Measurements from ENCODE around the gene KLF16.

KLF16 gene

GRCh38 chr19:1841209-1841924 lies 22.0 kb downstream of the KLF16 start:
- POLR2A ChIA-PET, result no interaction called here
- DNase-seq (ENCODE audit: extremely low spot score), result no peak
- CTCF ChIA-PET, result interaction anchor here (1.0 kb wide), 1 partner anchor 15 kb away, joined by 5 read pairs; no protein-coding TSS in a partner anchor

GRCh38 chr19:1840541-1841115 lies 22.8 kb downstream of the KLF16 start:
- TF ChIP-seq FOXM1 (IDR thresholded peaks at IDR 0.05; ENCODE audit: borderline replicate concordance), result no peak
- no peak for TF ChIP-seq TARDBP (IDR thresholded peaks at IDR 0.05)
- TF ChIP-seq LEF1 (IDR thresholded peaks at IDR 0.05; ENCODE audit: borderline replicate concordance), result no peak
- TF ChIP-seq L3MBTL2 (conservative IDR thresholded peaks at IDR 0.05), result no peak
- TF ChIP-seq SP1 (IDR thresholded peaks at IDR 0.05), result no peak
- no peak for TF ChIP-seq ARNT (IDR thresholded peaks at IDR 0.05)
- no peak for TF ChIP-seq FOXK2 (IDR thresholded peaks at IDR 0.05)
- TF ChIP-seq NFRKB (IDR thresholded peaks at IDR 0.05), result no peak
- no peak for TF ChIP-seq BHLHE40 (IDR thresholded peaks at IDR 0.05; ENCODE audit: borderline replicate concordance)
- TF ChIP-seq SUZ12 (IDR thresholded peaks at IDR 0.05), result no peak
- no peak for TF ChIP-seq FOXA1 (IDR thresholded peaks at IDR 0.05)
- no peak for TF ChIP-seq ELF4 (IDR thresholded peaks at IDR 0.05)
- TF ChIP-seq HDGF (IDR thresholded peaks at IDR 0.05; ENCODE audit: borderline replicate concordance), result no peak
- POLR2A ChIA-PET, result no interaction called here
- DNase-seq (ENCODE audit: extremely low spot score), result no peak
- CTCF ChIA-PET, result interaction anchor here (1.1 kb wide), 1 partner anchor 15 kb away, joined by 5 read pairs; no protein-coding TSS in a partner anchor

More at GRCh38 chr19:1841209-1841924, 22.0 kb downstream of the KLF16 start:
- TF ChIP-seq ARNT (IDR thresholded peaks at IDR 0.05) (no peak), FOXK2 (IDR thresholded peaks at IDR 0.05) (no peak), HDGF (IDR thresholded peaks at IDR 0.05; ENCODE audit: borderline replicate concordance) (no peak), FOXA1 (IDR thresholded peaks at IDR 0.05) (no peak), SUZ12 (IDR thresholded peaks at IDR 0.05) (no peak), BHLHE40 (IDR thresholded peaks at IDR 0.05; ENCODE audit: borderline replicate concordance) (no peak), LEF1 (IDR thresholded peaks at IDR 0.05; ENCODE audit: borderline replicate concordance) (no peak), PKNOX1 (IDR thresholded peaks at IDR 0.05) (no peak), ZNF384 (IDR thresholded peaks at IDR 0.05) (no peak), SP1 (IDR thresholded peaks at IDR 0.05) (no peak), ELF4 (IDR thresholded peaks at IDR 0.05) (no peak), FOXM1 (IDR thresholded peaks at IDR 0.05; ENCODE audit: borderline replicate concordance) (no peak), TARDBP (IDR thresholded peaks at IDR 0.05) (no peak), L3MBTL2 (conservative IDR thresholded peaks at IDR 0.05) (no peak), CTBP1 (IDR thresholded peaks at IDR 0.05; ENCODE audit: borderline replicate concordance) (no peak), NFRKB (IDR thresholded peaks at IDR 0.05) (no peak)

GRCh38 chr19:1839658-1840540 lies 23.5 kb downstream of the KLF16 start:
- TF ChIP-seq CTBP1 (IDR thresholded peaks at IDR 0.05; ENCODE audit: borderline replicate concordance) (no peak), L3MBTL2 (conservative IDR thresholded peaks at IDR 0.05) (no peak), TARDBP (IDR thresholded peaks at IDR 0.05) (no peak), NFRKB (IDR thresholded peaks at IDR 0.05) (no peak), SP1 (IDR thresholded peaks at IDR 0.05) (no peak), ARNT (IDR thresholded peaks at IDR 0.05) (no peak), ELF4 (IDR thresholded peaks at IDR 0.05) (no peak), BHLHE40 (IDR thresholded peaks at IDR 0.05; ENCODE audit: borderline replicate concordance) (no peak), FOXK2 (IDR thresholded peaks at IDR 0.05) (no peak), LEF1 (IDR thresholded peaks at IDR 0.05; ENCODE audit: borderline replicate concordance) (no peak), ZNF384 (IDR thresholded peaks at IDR 0.05) (no peak), PKNOX1 (IDR thresholded peaks at IDR 0.05) (no peak), HDGF (IDR thresholded peaks at IDR 0.05; ENCODE audit: borderline replicate concordance) (no peak), FOXM1 (IDR thresholded peaks at IDR 0.05; ENCODE audit: borderline replicate concordance) (no peak)
- ChIA-PET CTCF (interaction anchor here (1.1 kb wide), 1 partner anchor 14 kb away, joined by 5 read pairs; no protein-coding TSS in a partner anchor), POLR2A (no interaction called here)
- DNase-seq (ENCODE audit: extremely low spot score), result no peak

GRCh38 chr19:1837625-1838105 lies 25.7 kb downstream of the KLF16 start:
- CTCF ChIA-PET, result interaction anchor here (0.6 to 3.0 kb wide), 16 partner anchors 8 to 347 kb away, joined by 3 to 32 read pairs (median 4); partner anchors contain the start of genes REEP6 and REXO1
- TF ChIP-seq ZNF384 (IDR thresholded peaks at IDR 0.05) (no peak), HDGF (IDR thresholded peaks at IDR 0.05; ENCODE audit: borderline replicate concordance) (peak; percentile 88; the same call in 1 of the 2 replicates), FOXA1 (IDR thresholded peaks at IDR 0.05) (no peak), SP1 (IDR thresholded peaks at IDR 0.05) (no peak)
- DNase-seq (ENCODE audit: extremely low spot score), result peak; percentile 81
- POLR2A ChIA-PET, result interaction anchor here (0.6 to 1.3 kb wide), 2 partner anchors 12 to 108 kb away, joined by 3 to 4 read pairs; no protein-coding TSS in a partner anchor

- ChIA-PET CTCF (interaction anchor here (0.6 to 3.0 kb wide), 12 partner anchors 11 to 346 kb away, joined by 3 to 32 read pairs (median 4); partner anchors contain the start of genes REEP6 and REXO1), POLR2A (interaction anchor here (1.3 kb wide), 1 partner anchor 11 kb away, joined by 4 read pairs; no protein-coding TSS in a partner anchor)
- TF ChIP-seq LEF1 (IDR thresholded peaks at IDR 0.05; ENCODE audit: borderline replicate concordance) (no peak), FOXK2 (IDR thresholded peaks at IDR 0.05) (no peak), ZNF384 (IDR thresholded peaks at IDR 0.05) (no peak), ARNT (IDR thresholded peaks at IDR 0.05) (no peak), SP1 (IDR thresholded peaks at IDR 0.05) (no peak), CTBP1 (IDR thresholded peaks at IDR 0.05; ENCODE audit: borderline replicate concordance) (no peak), ELF4 (IDR thresholded peaks at IDR 0.05) (no peak), PKNOX1 (IDR thresholded peaks at IDR 0.05) (no peak), BHLHE40 (IDR thresholded peaks at IDR 0.05; ENCODE audit: borderline replicate concordance) (no peak), FOXA1 (IDR thresholded peaks at IDR 0.05) (no peak), SUZ12 (IDR thresholded peaks at IDR 0.05) (no peak), L3MBTL2 (conservative IDR thresholded peaks at IDR 0.05) (no peak), NFRKB (IDR thresholded peaks at IDR 0.05) (no peak), FOXM1 (IDR thresholded peaks at IDR 0.05; ENCODE audit: borderline replicate concordance) (no peak), TARDBP (IDR thresholded peaks at IDR 0.05) (no peak), HDGF (IDR thresholded peaks at IDR 0.05; ENCODE audit: borderline replicate concordance) (no peak)
- DNase-seq (ENCODE audit: extremely low spot score), result no peak
Observed at GRCh38 chr19:1837222-1837565, 26.2 kb downstream of the KLF16 start.
